ENCODE measurements around the gene APCDD1L.

Gene APCDD1L

GRCh38 chr20:58538752-58539151 is 23.6 kb upstream of the APCDD1L start:
- Histone ChIP-seq H4K20me1 (ENCODE audit: low read depth, low read length) (no peaks in the 10 kb centered on the region), H3K4me3 (ENCODE audit: insufficient read depth, low read length, poor library complexity, severe bottlenecking) (no peak overlapping the region), H3K9ac (ENCODE audit: low read length) (no peak overlapping the region), H3K9me3 (ENCODE audit: insufficient read depth, low read length) (no peaks in the 10 kb centered on the region), H3K36me3 (ENCODE audit: low read length) (no peaks in the 10 kb centered on the region), H2AFZ (ENCODE audit: low read depth, low read length, severe bottlenecking) (no peak overlapping the region), H3K9me2 (replicated peaks; ENCODE audit: insufficient read depth, low read length) (no peaks in the 10 kb centered on the region), H3F3A (ENCODE audit: insufficient read depth) (no peaks in the 10 kb centered on the region), H3K27me3 (ENCODE audit: low read length) (no peaks in the 10 kb centered on the region), H3K27ac (ENCODE audit: low read depth, low read length) (no peak overlapping the region), H3K4me2 (ENCODE audit: low read depth, low read length, poor library complexity, severe bottlenecking) (no peak overlapping the region), H3K79me2 (ENCODE audit: insufficient read depth, low read length) (no peaks in the 10 kb centered on the region)
- TF ChIP-seq EZH2phosphoT487 (conservative IDR thresholded peaks at IDR 0.05; ENCODE audit: low read length) (no peak), CTCF (IDR thresholded peaks at IDR 0.05; ENCODE audit: insufficient read depth, low read length, poor library complexity, severe bottlenecking) (no peak)

GRCh38 chr20:58537831-58538230 is 22.6 kb upstream of the APCDD1L start:
- no peak for TF ChIP-seq CTCF (IDR thresholded peaks at IDR 0.05; ENCODE audit: insufficient read depth, low read length, poor library complexity, severe bottlenecking)
- no peak overlapping the region for H3K27ac ChIP-seq (ENCODE audit: low read depth, low read length)
- H3K9me3 ChIP-seq (ENCODE audit: insufficient read depth, low read length): no peaks in the 10 kb centered on the region
- H3K9me2 ChIP-seq (replicated peaks; ENCODE audit: insufficient read depth, low read length): no peaks in the 10 kb centered on the region
- H3K9ac ChIP-seq (ENCODE audit: low read length): no peak overlapping the region
- no peak overlapping the region for H3K4me2 ChIP-seq (ENCODE audit: low read depth, low read length, poor library complexity, severe bottlenecking)
- H3F3A ChIP-seq (ENCODE audit: insufficient read depth): no peaks in the 10 kb centered on the region
- H3K36me3 ChIP-seq (ENCODE audit: low read length): no peaks in the 10 kb centered on the region
- no peaks in the 10 kb centered on the region for H3K27me3 ChIP-seq (ENCODE audit: low read length)
- H3K79me2 ChIP-seq (ENCODE audit: insufficient read depth, low read length): no peaks in the 10 kb centered on the region
- no peak overlapping the region for H2AFZ ChIP-seq (ENCODE audit: low read depth, low read length, severe bottlenecking)
- no peak overlapping the region for H3K4me3 ChIP-seq (ENCODE audit: insufficient read depth, low read length, poor library complexity, severe bottlenecking)
- no peaks in the 10 kb centered on the region for H4K20me1 ChIP-seq (ENCODE audit: low read depth, low read length)

- Histone ChIP-seq H4K20me1 (ENCODE audit: low read depth, low read length) (no peaks in the 10 kb centered on the region), H2AFZ (ENCODE audit: low read depth, low read length, severe bottlenecking) (no peak overlapping the region), H3K9me3 (ENCODE audit: insufficient read depth, low read length) (peaks cover 10% of the 10 kb centered on the region; the same call in 1 of the 2 replicates), H3K79me2 (ENCODE audit: insufficient read depth, low read length) (no peaks in the 10 kb centered on the region), H3K4me3 (ENCODE audit: insufficient read depth, low read length, poor library complexity, severe bottlenecking) (no peak overlapping the region), H3K9ac (ENCODE audit: low read length) (no peak overlapping the region), H3K9me2 (replicated peaks; ENCODE audit: insufficient read depth, low read length) (no peaks in the 10 kb centered on the region), H3F3A (ENCODE audit: insufficient read depth) (no peaks in the 10 kb centered on the region), H3K27me3 (ENCODE audit: low read length) (no peaks in the 10 kb centered on the region), H3K27ac (ENCODE audit: low read depth, low read length) (no peak overlapping the region), H3K36me3 (ENCODE audit: low read length) (peaks cover 2% of the 10 kb centered on the region; the same call in 1 of the 2 replicates), H3K4me2 (ENCODE audit: low read depth, low read length, poor library complexity, severe bottlenecking) (no peak overlapping the region)
- TF ChIP-seq EZH2phosphoT487 (conservative IDR thresholded peaks at IDR 0.05; ENCODE audit: low read length) (no peak), CTCF (IDR thresholded peaks at IDR 0.05; ENCODE audit: insufficient read depth, low read length, poor library complexity, severe bottlenecking) (no peak)
Observed at GRCh38 chr20:58536289-58536688, 21.1 kb upstream of the APCDD1L start.
